GM18951 (cell line): Measurements from ENCODE around the gene FEZ2.

ENCODE experiments used
- POLR2A ChIP-seq: IDR thresholded peaks from 4 replicates; pipeline ENCODE4 v1.6.1; 2011; ENCODE audit warnings: mild to moderate bottlenecking; ENCODE audit not compliant: insufficient read length, insufficient read depth; ENCODE audit errors: extremely low read depth
- in situ Hi-C: fragments of 300-500 bp; cut with MboI; formaldehyde crosslinking; loops from one replicate; pipeline ENCODE4 v1.12.0; 2022; ENCODE audit warnings: low sequenced_read_pairs, mixed read lengths, inconsistent platforms; ENCODE audit not compliant: unreplicated experiment

FEZ2 gene

DNA sequence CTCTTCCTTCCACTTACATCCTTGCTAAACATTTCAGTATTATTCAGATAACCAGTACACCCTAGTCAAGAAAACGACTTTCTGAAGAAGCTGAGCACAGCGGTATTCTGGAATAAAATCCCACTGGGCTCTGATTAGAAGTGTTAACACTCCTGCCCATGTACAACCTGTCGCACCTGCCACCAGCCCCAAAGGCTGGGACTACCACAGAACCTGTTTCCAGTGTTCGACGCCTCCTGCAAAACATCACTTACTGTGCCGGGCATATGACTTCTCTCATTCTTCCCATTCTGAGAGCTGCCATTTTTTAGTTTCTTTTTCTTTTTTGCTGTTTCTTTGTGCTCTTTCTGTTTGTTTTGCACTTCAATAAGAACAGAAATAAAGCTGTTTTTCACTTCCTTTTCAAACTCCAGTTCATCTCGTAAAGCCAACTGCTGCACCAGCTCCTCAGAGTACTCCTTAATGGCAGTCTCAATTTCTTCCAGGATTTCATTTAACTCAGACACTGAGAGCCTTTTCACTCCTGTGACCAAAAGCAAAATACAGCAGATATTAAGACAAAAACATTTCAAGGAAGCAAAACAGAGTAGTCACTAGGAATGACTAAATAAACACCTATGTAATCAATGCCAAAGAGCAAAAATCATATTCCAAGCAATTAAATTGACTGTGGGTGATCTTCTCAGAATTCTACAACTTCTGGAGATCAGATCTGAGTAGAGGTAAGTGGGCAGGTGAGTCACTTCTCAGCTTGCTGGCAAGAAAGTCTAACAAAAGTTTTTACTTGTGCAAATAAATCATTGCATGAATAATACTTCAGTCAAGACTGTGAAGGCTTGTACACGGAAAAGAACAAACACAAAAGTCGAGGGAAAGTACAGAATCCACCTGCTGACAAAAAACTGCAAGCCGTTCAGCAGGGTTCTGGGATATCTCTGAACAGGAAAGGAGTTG lies 19.3 kb downstream of the FEZ2 start:
- TF ChIP-seq POLR2A = no peak
- in situ Hi-C loops = no loop called here

DNA sequence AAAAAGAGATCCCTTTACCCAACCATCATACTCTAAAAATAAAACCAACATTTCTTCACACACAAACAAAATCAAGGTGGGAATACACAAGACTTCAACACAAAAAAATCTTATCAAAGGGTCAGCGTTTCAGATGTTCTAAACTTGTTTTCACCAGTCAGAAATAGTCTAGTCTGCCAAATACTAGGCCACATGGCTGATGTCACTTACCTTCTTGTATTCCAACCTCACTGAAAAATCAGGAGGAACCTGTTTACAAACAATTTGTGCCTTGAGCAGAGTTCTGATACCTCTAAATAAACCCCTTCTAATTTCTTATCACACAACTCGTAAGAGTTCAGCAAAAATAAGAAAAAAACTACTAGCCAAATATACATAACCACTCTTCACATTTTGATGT lies 20.1 kb downstream of the FEZ2 start:
- TF ChIP-seq POLR2A = no peak
- in situ Hi-C loops = no loop called here

DNA sequence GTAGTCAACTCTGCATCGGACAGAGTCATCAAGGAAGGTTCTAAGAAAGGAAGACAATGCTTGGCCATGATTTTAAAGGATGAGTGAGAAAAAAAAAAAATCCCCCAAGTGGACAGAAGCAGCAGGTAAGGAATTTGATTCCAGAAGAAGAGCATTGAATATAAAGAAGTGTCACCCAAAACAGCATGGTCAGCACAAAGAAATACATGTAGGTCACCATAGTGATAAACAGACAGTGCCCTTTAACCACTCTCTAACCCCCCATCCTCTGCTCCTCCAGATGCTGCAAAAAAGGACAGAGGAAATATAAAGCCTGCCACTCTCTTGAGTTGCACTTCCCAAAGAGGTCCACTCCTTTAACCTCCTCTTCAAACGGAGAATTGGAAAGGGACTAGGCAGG lies 23.4 kb downstream of the FEZ2 start:
- TF ChIP-seq POLR2A = no peak
- in situ Hi-C loops = no loop called here

DNA sequence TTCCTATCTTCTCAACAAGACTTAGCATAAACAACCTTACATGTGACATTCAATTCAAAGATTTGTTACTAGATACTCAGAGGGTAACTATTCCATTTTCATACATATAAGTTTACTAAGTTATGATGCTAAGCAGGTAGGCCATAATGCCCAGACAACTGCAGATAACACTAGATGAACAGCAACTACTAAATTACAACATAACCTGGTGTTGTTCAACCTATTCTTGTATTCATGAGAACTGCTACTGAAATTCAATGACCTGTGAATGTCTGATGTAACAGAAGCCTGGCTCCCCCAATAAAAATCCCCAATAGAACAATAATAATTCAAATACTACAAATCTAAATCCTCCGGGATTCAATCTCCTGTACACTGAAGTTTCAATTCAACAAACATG lies 24.8 kb downstream of the FEZ2 start:
- in situ Hi-C loops = no loop called here
- no peak for TF ChIP-seq POLR2A

DNA sequence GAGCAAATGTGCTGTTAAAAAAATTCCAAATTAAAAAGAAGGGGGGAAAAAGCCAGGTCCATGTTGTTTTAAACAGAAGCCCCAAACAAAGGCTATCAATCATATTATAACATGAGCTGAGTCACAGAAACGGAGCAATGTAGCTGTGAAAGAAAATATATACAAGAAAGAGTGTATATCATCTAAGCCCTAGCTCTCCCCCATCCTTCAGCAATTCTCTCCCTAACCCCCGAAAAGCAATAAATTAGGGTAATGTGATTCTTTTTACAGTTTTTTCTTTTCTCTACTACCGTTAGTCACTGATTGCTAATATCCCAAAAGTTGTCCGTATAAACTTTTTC lies 25.3 kb downstream of the FEZ2 start:
- in situ Hi-C loops = no loop called here
- no peak for TF ChIP-seq POLR2A

DNA sequence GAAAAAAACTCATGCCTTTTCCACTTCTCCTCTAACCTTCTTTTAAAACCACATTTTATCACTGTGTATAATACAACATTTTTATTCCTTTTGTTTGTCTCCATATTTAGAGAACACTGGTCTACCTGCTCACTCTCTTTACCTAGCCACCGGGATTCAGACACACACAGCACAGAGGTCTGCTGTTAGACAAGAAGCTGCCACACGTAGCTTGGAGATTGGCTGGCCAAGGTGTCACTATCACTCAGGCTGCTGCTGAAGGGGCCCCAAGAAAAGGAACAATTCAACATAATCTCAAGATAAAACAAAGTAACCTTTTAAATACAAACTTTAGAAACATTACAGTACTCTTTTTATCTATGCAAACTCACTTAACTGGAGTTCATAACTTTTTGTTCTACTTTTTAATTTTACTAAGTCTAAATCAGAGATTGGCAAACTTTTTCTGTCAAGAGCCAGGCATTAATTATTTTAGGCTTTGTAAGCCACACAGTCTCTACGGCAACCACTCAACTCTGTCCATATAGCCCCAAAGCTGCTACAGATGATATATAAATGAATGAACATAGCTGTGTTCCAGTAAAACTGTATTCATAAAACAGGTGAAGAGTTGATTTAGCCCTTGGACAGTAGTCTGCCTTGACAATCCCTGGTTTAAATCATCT lies 25.8 kb downstream of the FEZ2 start:
- no peak for TF ChIP-seq POLR2A
- in situ Hi-C loops = no loop called here

DNA sequence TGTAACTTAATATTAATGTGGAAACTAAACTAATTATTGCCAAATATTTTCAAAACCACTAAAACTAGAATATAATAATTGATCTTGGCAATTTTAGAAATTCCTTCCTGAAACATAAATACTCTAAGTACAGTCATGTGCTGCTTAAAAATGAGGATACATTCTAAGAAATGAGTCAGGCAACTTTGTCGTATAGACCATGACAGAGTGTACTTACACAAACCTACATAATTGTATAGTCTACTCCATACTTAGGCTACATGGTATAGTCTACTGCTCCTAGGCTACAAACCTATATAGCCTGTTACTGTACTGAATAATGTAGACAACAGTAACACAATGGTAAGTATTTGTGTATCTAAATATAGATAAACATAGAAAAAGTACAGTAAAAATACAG lies 27.6 kb downstream of the FEZ2 start:
- in situ Hi-C loops = no loop called here
- no peak for TF ChIP-seq POLR2A

DNA sequence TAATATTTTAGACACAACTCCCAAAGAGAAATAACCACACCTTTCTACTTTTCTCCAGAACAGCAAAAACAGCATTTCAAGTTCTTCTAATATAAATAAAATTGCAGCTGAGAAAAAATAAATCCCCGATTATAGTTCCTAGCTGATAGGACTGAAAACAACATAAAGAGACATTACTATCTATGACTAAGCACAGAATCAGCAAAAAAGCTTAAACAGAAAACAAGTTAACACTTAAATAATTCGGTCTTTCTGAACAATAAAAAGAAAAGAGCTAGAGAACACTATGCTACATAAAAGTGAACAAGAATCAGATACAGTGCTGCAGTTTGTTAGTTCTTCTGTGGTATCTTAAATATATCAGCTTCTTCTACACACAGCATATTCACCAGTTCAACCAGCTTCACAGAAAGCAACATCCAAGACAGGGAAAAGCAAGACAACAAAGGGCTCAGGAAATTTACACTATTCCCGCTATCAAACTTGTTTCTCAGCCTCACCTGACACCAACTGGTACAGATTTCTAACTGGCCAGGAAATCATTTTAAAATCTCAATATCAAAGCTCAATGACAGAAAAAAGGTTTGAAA lies 28.6 kb downstream of the FEZ2 start:
- in situ Hi-C loops = no loop called here
- TF ChIP-seq POLR2A = no peak

DNA sequence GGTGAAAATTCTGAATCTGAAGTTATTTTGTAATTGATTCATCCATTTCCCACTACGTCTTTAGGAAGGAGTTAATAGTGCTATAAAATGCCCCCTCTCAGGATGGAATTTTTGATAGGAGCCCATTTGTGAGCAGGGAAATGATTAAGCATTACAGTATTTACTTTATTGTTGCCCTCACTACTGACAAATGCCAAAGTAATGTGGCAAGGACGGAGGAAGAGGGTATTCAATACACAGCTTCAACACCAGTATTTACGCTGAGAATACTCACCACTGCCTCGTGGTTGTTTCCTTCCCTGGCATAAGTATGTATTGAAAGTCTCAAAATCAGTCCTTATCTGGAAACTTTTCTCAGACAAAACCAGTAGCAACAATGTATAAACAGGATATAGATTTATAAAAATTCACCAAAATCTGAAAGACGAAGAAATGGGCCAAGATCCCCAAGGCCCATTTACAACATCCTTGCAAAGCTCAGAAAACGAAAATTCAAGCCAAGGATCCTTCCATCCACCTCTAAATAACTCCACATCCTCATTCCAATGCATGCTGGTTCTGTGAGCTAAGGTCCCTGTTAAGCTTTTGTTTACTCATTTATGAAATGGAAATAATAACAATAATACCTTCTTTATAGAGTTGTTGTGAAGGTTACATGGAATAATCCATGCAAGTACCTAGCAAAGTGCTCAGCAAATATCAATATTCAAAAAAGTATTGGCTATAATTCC lies 29.3 kb downstream of the FEZ2 start:
- TF ChIP-seq POLR2A = no peak
- in situ Hi-C loops = no loop called here

DNA sequence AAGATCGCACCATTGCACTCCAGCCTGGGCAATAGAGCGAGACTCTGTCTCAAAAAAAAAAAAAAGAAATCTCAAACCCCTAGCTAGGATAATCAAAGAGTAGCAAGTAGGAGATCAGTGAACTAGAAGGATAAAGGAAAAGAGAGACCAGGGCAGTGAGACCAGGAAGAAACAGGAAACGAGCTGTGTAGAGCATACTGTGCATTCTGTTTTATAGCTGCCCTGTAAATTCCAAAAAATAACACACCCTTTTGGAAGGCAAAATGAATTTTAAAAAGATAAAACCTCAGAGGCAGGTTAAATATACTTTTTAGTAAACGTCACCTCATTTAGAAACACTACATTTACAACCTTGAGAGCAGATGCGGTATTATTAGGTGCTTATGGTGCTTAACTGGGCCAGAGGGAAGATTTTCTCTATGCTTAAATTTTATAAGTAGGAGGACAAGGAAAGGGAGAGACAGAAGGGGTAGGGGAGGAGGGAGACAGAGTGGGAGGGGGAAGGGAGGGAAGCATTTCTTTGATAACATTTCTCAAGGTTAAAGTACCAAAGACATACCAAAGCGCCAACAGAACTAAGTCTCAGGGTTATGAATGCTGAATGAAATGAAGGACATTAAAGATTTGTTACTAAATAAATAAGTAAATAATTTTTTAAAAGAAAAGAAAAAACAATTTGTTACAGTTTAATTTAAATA lies 30.1 kb downstream of the FEZ2 start:
- in situ Hi-C loops = no loop called here

DNA sequence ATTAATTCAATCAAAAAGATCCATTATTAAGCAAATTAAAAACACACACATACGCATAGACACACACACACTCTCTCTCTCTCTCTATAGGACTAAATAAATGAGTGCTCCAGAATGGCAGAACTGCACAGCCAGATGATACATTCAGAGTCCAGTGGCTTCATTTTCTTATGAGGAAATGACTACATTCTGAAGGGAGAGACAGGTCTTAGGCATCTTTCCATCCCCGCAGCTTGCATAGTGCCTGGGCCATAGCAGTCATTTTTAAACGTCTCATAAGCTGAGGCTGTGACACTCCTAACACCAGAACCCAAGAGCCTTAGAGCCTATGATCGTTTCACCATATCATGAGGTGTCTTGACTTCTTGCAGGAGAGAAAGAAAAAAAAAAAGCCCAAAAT lies 31.1 kb downstream of the FEZ2 start:
- in situ Hi-C loops = no loop called here
- no peak for TF ChIP-seq POLR2A

More for the DNA sequence above, 30.1 kb downstream of the FEZ2 start:
- TF ChIP-seq POLR2A = no peak

DNA sequence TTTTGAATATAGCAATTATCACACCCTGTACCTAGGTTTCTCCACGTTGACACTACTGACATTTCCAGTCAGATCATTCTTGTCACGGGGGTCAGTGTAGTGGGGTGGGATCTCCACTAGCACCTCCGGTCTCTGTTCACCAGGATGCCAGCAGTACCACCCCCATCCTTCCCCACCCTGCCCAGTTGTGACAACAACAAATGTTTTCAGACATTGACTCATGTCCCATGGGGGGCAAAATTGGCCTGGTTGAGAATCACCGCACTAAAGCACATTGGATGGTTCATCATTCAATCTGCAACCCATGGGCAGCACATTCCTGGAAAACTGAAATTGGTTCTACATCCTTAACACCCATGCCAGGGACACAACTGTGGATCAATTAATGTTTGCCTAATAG lies 32.3 kb downstream of the FEZ2 start:
- no peak for TF ChIP-seq POLR2A
- in situ Hi-C loops = no loop called here
